CD4-positive, CD25-positive, alpha-beta regulatory T cell (primary cell): ENCODE measurements around the gene ABCB7. TPM values are rescaled to one million over a fixed set of nuclear protein-coding genes. Genes with fewer than 3 reads are reported as not detected.

Source experiments
- ATAC-seq, 2 donors: fragments of 150-1000 bp; cut with Tn5 transposase; one replicate each; pipeline ENCODE4 v1.10.0; 2021; ENCODE audit warnings: low read depth in 2 of 2, moderate number of reproducible peaks in 2 of 2, moderate library complexity in 1 of 2
- DNase-seq, 3 donors: peaks; one replicate each; pipeline versions ENCODE4 v3.0.0 to v3.0.0-alpha.2; 2012 to 2022; ENCODE audit warnings: mixed read lengths in 1 of 3
- H3K27ac ChIP-seq: one replicate; pipeline ENCODE4 v1.7.0; 2013; ENCODE audit warnings: mild to moderate bottlenecking, low read length; ENCODE audit not compliant: insufficient read depth, poor library complexity, severe bottlenecking
- H3K27me3 ChIP-seq: one replicate; pipeline ENCODE4 v1.7.0; 2013; ENCODE audit warnings: low read length; ENCODE audit not compliant: control insufficient read depth, insufficient read depth
- H3K36me3 ChIP-seq: one replicate; pipeline ENCODE4 v1.7.0; 2013; ENCODE audit warnings: mild to moderate bottlenecking, low read length, moderate library complexity; ENCODE audit not compliant: control insufficient read depth, insufficient read depth
- H3K4me1 ChIP-seq: 2 replicates; pipeline ENCODE4 v1.7.0; 2013; ENCODE audit warnings: mild to moderate bottlenecking, low read length; ENCODE audit not compliant: insufficient read depth, control insufficient read depth, poor library complexity, severe bottlenecking
- H3K4me3 ChIP-seq: one replicate; pipeline ENCODE4 v1.7.0; 2013; ENCODE audit warnings: low read depth, mild to moderate bottlenecking, low read length, moderate library complexity
- H3K9me3 ChIP-seq, 2 experiments: 1 replicate in 1 of 2; 2 replicates in 1 of 2; pipeline ENCODE4 v1.7.0; 2013; ENCODE audit warnings: low read length in 2 of 2, mild to moderate bottlenecking in 1 of 2, moderate library complexity in 1 of 2; ENCODE audit not compliant: control insufficient read depth in 2 of 2
- H3K27ac Mint-ChIP-seq, 3 donors: one replicate each; pipeline ENCODE4 v1.8.0; 2020 to 2022; ENCODE audit warnings: mild to moderate bottlenecking in 3 of 3, mixed read lengths in 3 of 3, moderate library complexity in 2 of 3
- H3K27me3 Mint-ChIP-seq: one replicate; pipeline ENCODE4 v1.8.0; 2022; ENCODE audit warnings: mild to moderate bottlenecking, mixed read lengths
- H3K36me3 Mint-ChIP-seq: one replicate; pipeline ENCODE4 v1.8.0; 2020; ENCODE audit warnings: mixed read lengths
- H3K4me1 Mint-ChIP-seq, 4 donors: one replicate each; pipeline ENCODE4 v1.8.0; 2020 to 2022; ENCODE audit warnings: mixed read lengths in 4 of 4, mild to moderate bottlenecking in 1 of 4
- H3K4me3 Mint-ChIP-seq, 4 donors: one replicate each; pipeline ENCODE4 v1.8.0; 2020 to 2022; ENCODE audit warnings: mild to moderate bottlenecking in 4 of 4, mixed read lengths in 4 of 4, moderate library complexity in 3 of 4
- H3K9me3 Mint-ChIP-seq, 7 donors: one replicate each; pipeline ENCODE4 v1.8.0; 2020 to 2022; ENCODE audit warnings: mixed read lengths in 7 of 7, mild to moderate bottlenecking in 3 of 7, moderate library complexity in 2 of 7
- polyA plus RNA-seq, 4 donors: library from polyadenylated mRNA; unstranded; fragments of 300-500 nt; fragmentation: Illumina TruSeq; gene quantifications; one replicate each; pipeline ENCODE4 v1.2.3, GENCODE V29; 2021
- total RNA-seq: library from RNA; stranded (reverse); gene quantifications from one replicate; pipeline ENCODE4 v1.2.3, GENCODE V29; 2022

ABCB7 gene
- total and polyA plus RNA-seq, 5 donors from 2014 or later = 16.4 to 22.9 (median 20.2) TPM

- no peaks in the 10 kb centered on the region for H3K27me3 ChIP-seq
- H3K36me3 Mint-ChIP-seq = no peaks in the 10 kb centered on the region
- no peaks in the 10 kb centered on the region for H3K27me3 Mint-ChIP-seq
- ATAC-seq (no peak), DNase-seq (no peak)
- H3K27ac Mint-ChIP-seq = peak overlapping the region in 1 of 3 donors; percentile 90
- no peak overlapping the region for H3K27ac ChIP-seq
- peaks cover 0 to 22% (median 6%) of the 10 kb centered on the region in 4 donors for H3K4me1 Mint-ChIP-seq
- H3K36me3 ChIP-seq = no peaks in the 10 kb centered on the region
- H3K4me3 Mint-ChIP-seq = no peak overlapping the region
- H3K9me3 ChIP-seq = no peaks in the 10 kb centered on the region
- no peaks in the 10 kb centered on the region for H3K4me1 ChIP-seq
- no peak overlapping the region for H3K4me3 ChIP-seq
- H3K9me3 Mint-ChIP-seq = no peaks in the 10 kb centered on the region
Observed at GRCh38 chrX:75086731-75087195, 69.3 kb downstream of the ABCB7 start.

- DNase-seq = no peak
- H3K36me3 ChIP-seq = no peaks in the 10 kb centered on the region
- no peaks in the 10 kb centered on the region for H3K9me3 Mint-ChIP-seq
- H3K27me3 Mint-ChIP-seq = no peaks in the 10 kb centered on the region
- peaks cover 0 to 16% (median 8%) of the 10 kb centered on the region in 4 donors for H3K4me1 Mint-ChIP-seq
- H3K27ac Mint-ChIP-seq = no peak overlapping the region
- H3K4me3 ChIP-seq = no peak overlapping the region
- no peak for ATAC-seq
- no peaks in the 10 kb centered on the region for H3K27me3 ChIP-seq
- no peaks in the 10 kb centered on the region for H3K9me3 ChIP-seq
- H3K27ac ChIP-seq = no peak overlapping the region
- H3K4me3 Mint-ChIP-seq = no peak overlapping the region
- peaks cover 5% of the 10 kb centered on the region for H3K36me3 Mint-ChIP-seq
- H3K4me1 ChIP-seq = no peaks in the 10 kb centered on the region
Observed at GRCh38 chrX:75084757-75085156, 71.3 kb downstream of the ABCB7 start.

GRCh38 chrX:75076429-75076828 is 79.7 kb downstream of the ABCB7 start:
- Histone ChIP-seq H3K4me1 (no peaks in the 10 kb centered on the region), H3K4me3 (no peak overlapping the region), H3K27me3 (no peaks in the 10 kb centered on the region), H3K9me3 (no peaks in the 10 kb centered on the region), H3K27ac (no peak overlapping the region), H3K36me3 (peaks cover 3% of the 10 kb centered on the region)
- H3K36me3 Mint-ChIP-seq = peaks cover 18% of the 10 kb centered on the region
- ATAC-seq (no peak), DNase-seq (no peak)
- no peaks in the 10 kb centered on the region for H3K27me3 Mint-ChIP-seq
- no peaks in the 10 kb centered on the region for H3K9me3 Mint-ChIP-seq
- H3K4me3 Mint-ChIP-seq = no peak overlapping the region
- no peak overlapping the region for H3K27ac Mint-ChIP-seq
- H3K4me1 Mint-ChIP-seq = peaks cover 0 to 6% (median 2%) of the 10 kb centered on the region in 4 donors

GRCh38 chrX:75074475-75074874 is 81.6 kb downstream of the ABCB7 start:
- peaks cover 0 to 4% (median 0%) of the 10 kb centered on the region in 4 donors for H3K4me1 Mint-ChIP-seq
- no peak overlapping the region for H3K27ac Mint-ChIP-seq
- DNase-seq (no peak), ATAC-seq (no peak)
- H3K9me3 Mint-ChIP-seq = no peaks in the 10 kb centered on the region
- H3K27ac ChIP-seq = no peak overlapping the region
- no peak overlapping the region for H3K4me3 Mint-ChIP-seq
- H3K9me3 ChIP-seq = no peaks in the 10 kb centered on the region
- H3K36me3 Mint-ChIP-seq = peaks cover 17% of the 10 kb centered on the region
- peaks cover 8% of the 10 kb centered on the region for H3K36me3 ChIP-seq
- H3K4me3 ChIP-seq = no peak overlapping the region
- no peaks in the 10 kb centered on the region for H3K27me3 ChIP-seq
- H3K27me3 Mint-ChIP-seq = no peaks in the 10 kb centered on the region
- no peaks in the 10 kb centered on the region for H3K4me1 ChIP-seq

GRCh38 chrX:75071334-75071733 is 84.7 kb downstream of the ABCB7 start:
- ATAC-seq (no peak), DNase-seq (no peak)
- Histone ChIP-seq H3K4me3 (no peak overlapping the region), H3K27ac (no peak overlapping the region), H3K9me3 (no peaks in the 10 kb centered on the region), H3K27me3 (no peaks in the 10 kb centered on the region), H3K36me3 (peaks cover 11% of the 10 kb centered on the region), H3K4me1 (no peaks in the 10 kb centered on the region)
- H3K4me3 Mint-ChIP-seq = no peak overlapping the region
- H3K9me3 Mint-ChIP-seq = no peaks in the 10 kb centered on the region
- H3K4me1 Mint-ChIP-seq = no peaks in the 10 kb centered on the region
- H3K27ac Mint-ChIP-seq = no peak overlapping the region
- peaks cover 24% of the 10 kb centered on the region for H3K36me3 Mint-ChIP-seq
- no peaks in the 10 kb centered on the region for H3K27me3 Mint-ChIP-seq

GRCh38 chrX:75067931-75068330 is 88.2 kb downstream of the ABCB7 start:
- Histone ChIP-seq H3K4me1 (no peaks in the 10 kb centered on the region), H3K4me3 (no peak overlapping the region), H3K9me3 (no peaks in the 10 kb centered on the region), H3K36me3 (peaks cover 10% of the 10 kb centered on the region), H3K27ac (no peak overlapping the region), H3K27me3 (no peaks in the 10 kb centered on the region)
- Mint-ChIP-seq H3K4me3 (no peak overlapping the region), H3K27me3 (no peaks in the 10 kb centered on the region), H3K4me1 (no peaks in the 10 kb centered on the region), H3K36me3 (peaks cover 11% of the 10 kb centered on the region), H3K27ac (no peak overlapping the region), H3K9me3 (no peaks in the 10 kb centered on the region)
- DNase-seq (no peak), ATAC-seq (no peak)

- no peak overlapping the region for H3K27ac ChIP-seq
Observed at GRCh38 chrX:75061701-75062100, 94.4 kb downstream of the ABCB7 start.

GRCh38 chrX:75051047-75051446 is 105.0 kb downstream of the ABCB7 start:
- Mint-ChIP-seq H3K36me3 (peaks cover 12% of the 10 kb centered on the region), H3K27me3 (no peaks in the 10 kb centered on the region), H3K4me1 (no peaks in the 10 kb centered on the region), H3K4me3 (no peak overlapping the region), H3K9me3 (peaks cover 0 to 4% (median 2%) of the 10 kb centered on the region in 7 donors), H3K27ac (no peak overlapping the region)
- Histone ChIP-seq H3K27me3 (no peaks in the 10 kb centered on the region), H3K9me3 (no peaks in the 10 kb centered on the region), H3K4me3 (no peak overlapping the region), H3K36me3 (peaks cover 5% of the 10 kb centered on the region), H3K27ac (no peak overlapping the region), H3K4me1 (no peaks in the 10 kb centered on the region)
- no peak for ATAC-seq
- DNase-seq = no peak

More at GRCh38 chrX:75061701-75062100, 94.4 kb downstream of the ABCB7 start:
- Mint-ChIP-seq H3K36me3 (peaks cover 11% of the 10 kb centered on the region), H3K27me3 (no peaks in the 10 kb centered on the region), H3K4me3 (no peak overlapping the region), H3K27ac (no peak overlapping the region), H3K9me3 (no peaks in the 10 kb centered on the region), H3K4me1 (no peaks in the 10 kb centered on the region)
- Histone ChIP-seq H3K4me1 (no peaks in the 10 kb centered on the region), H3K27me3 (no peaks in the 10 kb centered on the region), H3K9me3 (no peaks in the 10 kb centered on the region), H3K4me3 (no peak overlapping the region), H3K36me3 (peaks cover 5% of the 10 kb centered on the region)
- DNase-seq = no peak
- no peak for ATAC-seq
